ENCODE measurements around the gene NFYC.

NFYC gene

GRCh38 chr1:40794974-40795715 is 103.6 kb downstream of the NFYC start:
- H4K20me1 ChIP-seq (ENCODE audit: insufficient read depth): no peaks in the 10 kb centered on the region
- no peak overlapping the region for H3K4me2 ChIP-seq
- no peaks in the 10 kb centered on the region for H3K36me3 ChIP-seq (ENCODE audit: insufficient read depth)
- H3K79me2 ChIP-seq (ENCODE audit: insufficient read depth, low read depth): no peaks in the 10 kb centered on the region
- no peaks in the 10 kb centered on the region for H3K27me3 ChIP-seq (ENCODE audit: insufficient read depth, low read depth)
- H3K27ac ChIP-seq: no peak overlapping the region
- no peak overlapping the region for H3K9ac ChIP-seq
- no peak overlapping the region for H2AFZ ChIP-seq (ENCODE audit: low read depth)
- no peak for TF ChIP-seq CTCF (conservative IDR thresholded peaks at IDR 0.05; ENCODE audit: low read depth, low read length)
- H3K4me3 ChIP-seq (IDR thresholded peaks at IDR 0.05; ENCODE audit: insufficient read depth, low read depth, low read length): no peak overlapping the region
- H3K4me1 ChIP-seq (ENCODE audit: low read depth, poor library complexity, severe bottlenecking): no peaks in the 10 kb centered on the region

DNA sequence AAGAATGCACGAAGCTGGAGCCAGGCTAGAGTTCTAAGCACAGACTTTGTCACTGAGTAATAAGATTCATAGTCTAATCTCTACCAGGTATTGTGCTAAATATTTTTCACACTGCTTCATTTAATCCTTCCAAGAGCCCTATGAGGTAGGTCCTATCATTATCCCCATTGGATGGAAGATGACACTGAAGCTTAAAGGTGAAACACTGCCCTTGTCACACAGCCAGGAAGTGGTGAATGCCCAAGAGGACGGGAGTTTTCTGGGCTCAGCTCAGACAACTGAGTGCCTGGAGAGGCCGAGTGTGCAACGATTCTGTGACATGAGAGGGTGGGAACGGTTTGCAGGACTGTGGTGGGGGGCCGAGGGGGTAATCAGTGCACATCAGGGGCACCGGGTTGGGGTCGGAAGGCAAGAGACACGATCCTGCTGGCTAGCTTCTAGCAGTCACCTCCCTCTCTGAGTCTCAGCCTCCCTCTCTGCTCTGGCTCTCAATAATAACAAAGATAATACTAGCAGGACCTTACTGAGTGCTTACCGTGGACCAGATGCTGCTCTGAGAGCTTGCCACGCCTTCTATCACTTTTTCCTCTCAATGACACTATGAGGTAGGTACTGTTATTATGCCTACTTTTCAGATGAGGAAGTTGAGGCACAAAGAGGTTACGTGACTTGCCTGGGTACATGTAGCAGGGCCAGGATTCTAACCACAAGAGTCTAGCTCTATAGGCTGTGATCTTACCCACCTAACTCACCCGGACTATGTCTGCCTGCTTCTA is 104.5 kb downstream of the NFYC start:
- Histone ChIP-seq H2AFZ (ENCODE audit: low read depth) (no peak overlapping the region), H4K20me1 (ENCODE audit: insufficient read depth) (no peaks in the 10 kb centered on the region), H3K4me3 (IDR thresholded peaks at IDR 0.05; ENCODE audit: insufficient read depth, low read depth, low read length) (no peak overlapping the region), H3K79me2 (ENCODE audit: insufficient read depth, low read depth) (no peaks in the 10 kb centered on the region), H3K27ac (no peak overlapping the region), H3K36me3 (ENCODE audit: insufficient read depth) (no peaks in the 10 kb centered on the region), H3K4me2 (no peak overlapping the region), H3K9ac (no peak overlapping the region), H3K4me1 (ENCODE audit: low read depth, poor library complexity, severe bottlenecking) (no peaks in the 10 kb centered on the region), H3K27me3 (ENCODE audit: insufficient read depth, low read depth) (no peaks in the 10 kb centered on the region)
- no peak for TF ChIP-seq CTCF (conservative IDR thresholded peaks at IDR 0.05; ENCODE audit: low read depth, low read length)

- no peaks in the 10 kb centered on the region for H3K36me3 ChIP-seq (ENCODE audit: insufficient read depth)
- no peak overlapping the region for H2AFZ ChIP-seq (ENCODE audit: low read depth)
- H3K4me3 ChIP-seq (IDR thresholded peaks at IDR 0.05; ENCODE audit: insufficient read depth, low read depth, low read length): no peak overlapping the region
- H3K79me2 ChIP-seq (ENCODE audit: insufficient read depth, low read depth): no peaks in the 10 kb centered on the region
- TF ChIP-seq CTCF (conservative IDR thresholded peaks at IDR 0.05; ENCODE audit: low read depth, low read length): no peak
- H3K27me3 ChIP-seq (ENCODE audit: insufficient read depth, low read depth): no peaks in the 10 kb centered on the region
- no peak overlapping the region for H3K4me2 ChIP-seq
- no peak overlapping the region for H3K9ac ChIP-seq
- H4K20me1 ChIP-seq (ENCODE audit: insufficient read depth): no peaks in the 10 kb centered on the region
- peaks cover 7% of the 10 kb centered on the region for H3K4me1 ChIP-seq (ENCODE audit: low read depth, poor library complexity, severe bottlenecking)
- H3K27ac ChIP-seq: no peak overlapping the region
These were observed 105.6 kb downstream of the NFYC start for GRCh38 chr1:40796939-40797667.

DNA sequence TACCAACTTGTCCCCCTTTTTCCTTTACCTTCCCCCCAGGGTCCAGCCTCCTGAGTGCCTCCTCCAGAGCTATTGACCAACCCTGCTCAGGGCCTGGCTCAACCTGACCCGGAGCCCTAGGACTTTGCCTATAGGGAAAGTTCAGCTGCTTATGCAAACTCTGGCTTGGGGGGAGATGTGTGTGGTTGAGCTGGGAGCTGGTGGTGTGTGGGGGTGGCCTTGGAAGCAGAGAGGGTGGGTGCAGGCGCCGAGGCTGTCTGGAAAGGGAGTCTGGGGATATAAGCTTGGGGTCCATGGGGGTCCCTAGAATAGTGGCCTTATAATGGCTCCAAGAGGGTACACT is 106.1 kb downstream of the NFYC start:
- H3K4me2 ChIP-seq: no peak overlapping the region
- no peak overlapping the region for H3K27ac ChIP-seq

More for the DNA sequence above, 106.1 kb downstream of the NFYC start:
- H3K4me3 ChIP-seq (IDR thresholded peaks at IDR 0.05; ENCODE audit: insufficient read depth, low read depth, low read length): no peak overlapping the region
- no peaks in the 10 kb centered on the region for H4K20me1 ChIP-seq (ENCODE audit: insufficient read depth)
- no peaks in the 10 kb centered on the region for H3K79me2 ChIP-seq (ENCODE audit: insufficient read depth, low read depth)
- H3K27me3 ChIP-seq (ENCODE audit: insufficient read depth, low read depth): no peaks in the 10 kb centered on the region
- H3K36me3 ChIP-seq (ENCODE audit: insufficient read depth): no peaks in the 10 kb centered on the region
- TF ChIP-seq CTCF (conservative IDR thresholded peaks at IDR 0.05; ENCODE audit: low read depth, low read length): no peak
- H3K4me1 ChIP-seq (ENCODE audit: low read depth, poor library complexity, severe bottlenecking): peaks cover 9% of the 10 kb centered on the region
- H2AFZ ChIP-seq (ENCODE audit: low read depth): no peak overlapping the region
- no peak overlapping the region for H3K9ac ChIP-seq

All from KMS-11 (cell line).